LNCAP (cell line): Measurements from ENCODE around the gene FAM110D.

Experiments
- CTCF ChIP-seq: fragments of 450-650 bp; IDR thresholded peaks from 2 replicates; pipeline ENCODE4 v1.5.1; 2017; ENCODE audit warnings: mild to moderate bottlenecking

Gene FAM110D

GRCh38 chr1:26158908-26159742 is at the start of gene FAM110D:
FAM110D (plus strand) TSS chr1:26159079; CDS start chr1:26161292, 2,213 bp downstream.
- no peak for TF ChIP-seq CTCF

- TF ChIP-seq CTCF = no peak
Measured at GRCh38 chr1:26109229-26110164, 49.4 kb upstream of the FAM110D start.

GRCh38 chr1:26110731-26111529 is 47.9 kb upstream of the FAM110D start:
- TF ChIP-seq CTCF = no peak

GRCh38 chr1:26111530-26112406 is 47.1 kb upstream of the FAM110D start, which contains the start of gene PDIK1L:
PDIK1L (plus strand) TSS chr1:26111824; CDS start chr1:26114309, 2,485 bp downstream.
- TF ChIP-seq CTCF = no peak

GRCh38 chr1:26112407-26112775 is 46.5 kb upstream of the FAM110D start:
- TF ChIP-seq CTCF = no peak

- TF ChIP-seq CTCF = no peak
Measured at GRCh38 chr1:26114165-26114927, 44.5 kb upstream of the FAM110D start.
